HG02610 (cell line): ENCODE measurements around the gene RPAIN.

Experiments
- ATAC-seq: cut with Tn5 transposase; IDR thresholded peaks from one replicate; pipeline ENCODE4 v1.9.1; 2021; ENCODE audit warnings: mild to moderate bottlenecking, moderate library complexity; ENCODE audit not compliant: unreplicated experiment

RPAIN gene, protein sequence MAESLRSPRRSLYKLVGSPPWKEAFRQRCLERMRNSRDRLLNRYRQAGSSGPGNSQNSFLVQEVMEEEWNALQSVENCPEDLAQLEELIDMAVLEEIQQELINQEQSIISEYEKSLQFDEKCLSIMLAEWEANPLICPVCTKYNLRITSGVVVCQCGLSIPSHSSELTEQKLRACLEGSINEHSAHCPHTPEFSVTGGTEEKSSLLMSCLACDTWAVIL

GRCh38 chr17:5419959-5420653 is at the start of gene RPAIN:
Gene RPAIN, plus strand, starts transcription at chr17:5420182. Its CDS starts 29 bp downstream, at chr17:5420211.
- peak; percentile 61 for ATAC-seq

DNA sequence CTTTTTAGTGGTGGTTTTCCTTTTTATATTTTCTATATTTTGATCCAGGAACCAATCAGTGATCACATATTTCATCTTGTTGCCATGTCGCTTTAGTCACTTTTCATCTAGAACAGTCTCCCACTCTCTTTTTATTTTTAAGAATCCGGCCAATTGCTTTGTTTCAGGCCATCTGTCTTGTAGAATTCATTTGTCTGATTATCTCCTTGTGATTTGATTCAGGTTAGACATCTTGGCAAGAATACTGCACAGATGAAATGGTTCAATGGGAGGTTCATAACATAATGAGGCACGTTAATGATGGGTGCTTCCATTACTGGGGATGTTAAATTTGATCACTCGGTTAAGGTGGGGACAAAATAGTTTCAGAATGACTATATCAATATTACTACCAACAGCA is 49.6 kb upstream of the RPAIN start:
- no peak for ATAC-seq

- ATAC-seq: no peak
Measured at GRCh38 chr17:5373112-5373511, 46.9 kb upstream of the RPAIN start.

DNA sequence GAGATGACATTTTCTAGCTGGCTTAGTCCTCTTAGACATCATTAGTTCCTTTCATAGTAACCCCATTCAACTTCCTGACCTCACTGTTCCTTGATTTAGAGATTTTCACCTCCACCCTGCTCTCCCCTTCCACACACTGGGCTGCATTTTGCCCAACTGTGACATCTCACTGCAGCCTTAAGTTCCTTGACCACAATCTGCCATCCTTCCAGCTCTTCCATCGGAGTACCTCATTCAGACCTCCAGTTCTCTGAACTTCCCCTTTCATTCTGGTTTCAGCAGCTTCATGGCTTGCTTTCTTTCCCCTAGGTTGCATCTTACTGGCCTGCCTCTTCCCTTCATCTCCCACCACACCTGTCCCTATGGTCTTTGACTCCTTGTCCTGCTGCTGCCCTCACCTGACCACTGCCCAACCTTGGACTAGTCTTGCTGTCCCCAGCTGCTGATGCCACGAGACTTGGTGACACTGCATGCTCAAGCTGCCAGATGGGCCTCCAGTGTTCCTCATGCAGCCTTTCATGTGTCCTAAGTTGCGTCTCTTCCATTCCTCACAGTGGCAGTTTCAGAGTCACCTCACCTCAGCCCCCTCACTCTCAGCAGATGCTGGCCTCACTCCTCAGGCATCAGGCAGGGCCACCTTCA is 41.3 kb upstream of the RPAIN start:
- ATAC-seq: no peak

- no peak for ATAC-seq
Measured at GRCh38 chr17:5379351-5380107, 40.5 kb upstream of the RPAIN start.

DNA sequence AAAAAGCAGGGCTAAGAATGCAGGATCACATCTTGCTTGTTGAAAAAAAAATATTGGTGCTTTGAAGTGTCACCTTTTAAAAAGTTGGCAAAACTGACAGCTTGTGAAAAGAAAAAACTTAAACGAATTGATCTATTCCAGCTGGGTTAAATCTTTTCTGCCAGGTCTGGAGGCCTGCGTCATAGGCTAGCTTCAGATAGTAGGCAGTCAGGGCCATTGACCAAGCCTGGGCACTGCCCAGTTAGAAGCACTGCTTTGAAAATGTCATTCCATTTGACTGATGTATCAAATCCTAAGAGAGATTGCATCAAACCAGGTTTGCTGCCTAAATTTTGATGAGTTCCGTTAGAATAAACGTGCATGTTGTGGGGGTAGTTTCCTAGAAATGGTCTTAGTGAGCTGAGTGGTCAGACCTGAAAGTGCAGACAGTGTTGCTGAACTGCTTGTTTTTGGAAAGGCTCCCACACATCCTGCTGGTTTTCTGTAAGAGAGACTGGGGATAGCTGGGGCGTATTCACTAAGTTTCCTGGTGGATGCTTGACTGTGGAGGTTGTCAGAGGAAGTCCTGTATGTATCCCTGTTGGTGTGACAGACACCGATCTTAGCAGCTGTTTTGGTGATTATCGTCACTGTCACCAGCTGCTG is 39.4 kb upstream of the RPAIN start:
- ATAC-seq: no peak

DNA sequence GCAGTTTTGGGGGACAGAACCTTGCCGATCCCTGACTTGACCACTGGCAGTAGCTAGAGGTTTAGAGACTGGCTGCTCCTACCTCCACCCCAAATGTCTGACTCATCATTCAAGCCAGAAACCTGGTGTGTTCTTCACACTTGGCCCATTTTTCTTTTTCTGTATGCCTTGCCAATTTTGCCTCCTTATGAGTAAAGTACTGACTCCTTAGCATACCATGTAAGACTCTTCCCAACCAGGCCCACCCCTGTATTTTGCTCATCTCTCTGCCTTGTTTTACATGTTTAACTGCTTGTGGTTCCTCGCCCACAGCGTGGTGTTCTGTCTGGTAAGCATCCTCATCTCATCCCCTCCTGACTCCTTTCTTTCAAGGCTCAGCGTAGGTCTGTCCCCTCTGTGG is 38.4 kb upstream of the RPAIN start:
- ATAC-seq: no peak

GRCh38 chr17:5391678-5392077 is 28.3 kb upstream of the RPAIN start:
- ATAC-seq: no peak

- no peak for ATAC-seq
Measured at GRCh38 chr17:5396612-5397011, 23.4 kb upstream of the RPAIN start.

DNA sequence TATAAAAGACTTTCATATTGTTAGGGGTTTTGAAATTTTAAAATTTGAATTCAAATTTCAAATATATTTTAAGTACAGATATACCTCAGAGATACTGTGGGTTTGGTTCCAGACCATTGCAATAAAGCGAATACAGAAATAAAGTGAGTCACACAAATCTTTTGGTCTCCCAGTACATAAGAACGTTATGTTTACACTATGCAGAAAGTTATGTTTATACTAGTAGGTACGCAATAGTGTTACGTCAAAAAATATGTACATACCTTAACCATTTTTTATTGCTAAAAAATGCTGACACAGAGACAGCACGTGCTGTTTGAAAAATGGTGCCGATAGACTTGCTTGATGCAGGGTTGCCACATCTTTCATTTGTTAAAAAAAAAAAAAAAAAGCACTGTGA is 20.2 kb upstream of the RPAIN start:
- ATAC-seq: no peak

DNA sequence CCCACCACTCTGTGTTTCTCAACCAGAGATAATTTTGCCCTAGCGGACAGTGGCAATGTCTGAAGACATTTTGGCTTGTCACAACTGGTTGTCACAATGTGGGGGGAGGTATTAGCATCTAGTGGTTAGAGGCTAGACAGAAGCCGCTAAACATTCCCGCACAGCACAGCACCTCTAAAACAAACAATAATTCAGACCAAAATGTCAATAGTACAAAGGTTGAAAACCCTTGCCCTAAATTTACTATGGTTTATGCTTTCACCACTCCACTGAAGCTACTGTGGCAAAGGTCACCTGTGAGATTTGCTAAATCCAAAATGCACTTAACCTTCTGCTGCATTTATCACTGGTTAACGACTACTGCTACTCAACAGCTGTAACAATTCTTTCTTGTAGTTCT is 14.6 kb upstream of the RPAIN start:
- ATAC-seq: no peak

- ATAC-seq: no peak
Measured at GRCh38 chr17:5408186-5408585, 11.8 kb upstream of the RPAIN start.

GRCh38 chr17:5410594-5411272 is 9.2 kb upstream of the RPAIN start:
- ATAC-seq: no peak

- no peak for ATAC-seq
Measured at GRCh38 chr17:5413682-5414081, 6.3 kb upstream of the RPAIN start.

DNA sequence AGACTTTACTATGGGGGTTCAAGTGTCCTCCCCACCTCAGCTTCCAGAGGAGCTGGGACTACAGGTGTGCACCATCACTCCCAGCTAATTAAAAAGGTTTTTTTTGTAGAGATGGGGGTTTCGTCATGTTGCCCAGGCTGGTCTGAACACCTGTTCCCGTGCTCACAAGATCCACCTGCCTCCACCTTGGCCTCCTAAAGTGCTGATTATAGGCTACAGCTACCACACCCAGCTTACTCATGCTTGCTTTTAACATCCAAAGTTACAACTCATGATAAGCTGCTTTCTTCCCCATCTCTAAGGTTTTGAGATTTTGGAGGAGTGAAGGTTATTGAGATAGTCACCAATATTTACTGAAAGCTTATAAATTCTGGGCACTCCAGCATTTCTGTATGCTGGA is 3.1 kb upstream of the RPAIN start:
- no peak for ATAC-seq

DNA sequence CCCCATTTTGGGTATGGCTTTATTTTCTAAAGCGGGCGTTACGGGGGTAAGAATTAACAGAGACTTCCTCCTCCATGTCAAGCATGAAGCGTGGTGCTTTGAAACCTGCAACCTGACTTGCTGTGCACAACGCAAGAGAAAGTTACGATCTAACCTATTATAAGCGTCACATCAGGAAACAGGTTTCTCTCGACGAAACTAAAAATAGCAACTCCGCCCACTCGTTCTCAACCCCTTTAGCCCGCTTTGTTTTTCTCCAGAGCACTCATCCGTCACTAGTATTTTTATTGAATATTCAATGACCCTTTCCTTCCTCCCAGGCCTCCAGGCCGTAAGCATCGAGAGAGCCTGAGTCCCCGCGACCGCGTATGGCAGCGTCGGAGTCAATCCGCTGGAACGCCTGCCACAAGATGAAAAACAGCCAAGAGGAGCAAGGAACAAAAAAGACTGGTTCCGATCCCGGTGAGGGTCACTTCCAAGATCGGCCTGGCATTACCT is 1.1 kb upstream of the RPAIN start:
- peak; percentile 30 for ATAC-seq

DNA sequence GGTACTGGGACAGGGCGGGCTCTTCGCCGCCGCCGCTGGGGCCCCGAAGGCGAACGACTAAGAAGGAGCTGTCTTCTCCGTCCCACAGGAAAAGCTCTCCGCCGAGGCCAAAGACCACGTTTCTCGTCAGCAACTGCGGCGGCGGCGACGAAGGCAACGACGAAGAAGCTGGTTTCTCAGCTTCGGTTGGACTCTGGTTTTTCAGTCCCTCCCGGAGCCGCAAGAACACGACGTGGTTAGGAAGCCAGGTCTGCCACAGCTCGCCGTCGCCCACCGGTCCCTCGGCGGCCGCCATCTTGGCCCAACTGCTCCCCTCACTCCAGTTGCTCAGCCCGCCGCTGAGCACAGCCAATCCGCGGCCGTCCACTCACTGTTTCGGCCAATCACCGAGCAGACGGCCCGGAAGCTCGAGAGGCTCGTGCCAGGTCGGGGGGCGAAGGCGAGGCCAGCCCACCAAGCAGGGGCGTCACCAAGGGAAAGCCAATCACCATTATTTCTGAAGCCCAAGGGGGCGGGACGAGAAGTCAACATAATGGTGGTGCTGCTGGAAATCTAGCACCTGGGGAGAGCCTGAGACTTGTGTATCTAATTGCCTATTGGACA is 525 bp upstream of the RPAIN start, which contains the start of gene NUP88:
Gene NUP88, minus strand, starts transcription at position 307 of the 603 bp plus-strand sequence. Its CDS starts 12 bp downstream, at position 295.
- ATAC-seq: peak; percentile 92

- no peak for ATAC-seq
Measured at GRCh38 chr17:5422505-5422904, 2.5 kb downstream of the RPAIN start.

- ATAC-seq: no peak
Measured at GRCh38 chr17:5424909-5425308, 4.9 kb downstream of the RPAIN start.

GRCh38 chr17:5425826-5426225 is 5.8 kb downstream of the RPAIN start:
- no peak for ATAC-seq
